ENCODE results near the gene PLEK2.
A peak's percentile ranks its signal among the peaks of the same experiment; 100 is the strongest.

The PLEK2 gene

GRCh38 chr14:67385120-67385519 lies 26.8 kb downstream of the PLEK2 start:
- peak; percentile 67 for DNase-seq (ENCODE audit: low read depth)
- no peak for TF ChIP-seq CTCF (IDR thresholded peaks at IDR 0.05; ENCODE audit: insufficient read depth, low read depth, low read length, missing control alignments)
- no peak overlapping the region for H3K4me3 ChIP-seq (ENCODE audit: low read length)

GRCh38 chr14:67377916-67378315 lies 34.0 kb downstream of the PLEK2 start:
- no peak overlapping the region for H3K4me3 ChIP-seq (ENCODE audit: low read length)
- TF ChIP-seq CTCF (IDR thresholded peaks at IDR 0.05; ENCODE audit: insufficient read depth, low read depth, low read length, missing control alignments) = no peak
- DNase-seq (ENCODE audit: low read depth) = no peak

- no peak overlapping the region for H3K4me3 ChIP-seq (ENCODE audit: low read length)
- no peak for TF ChIP-seq CTCF (IDR thresholded peaks at IDR 0.05; ENCODE audit: insufficient read depth, low read depth, low read length, missing control alignments)
- no peak for DNase-seq (ENCODE audit: low read depth)
Observed at GRCh38 chr14:67373347-67373746, 38.6 kb downstream of the PLEK2 start.

GRCh38 chr14:67372833-67373232 lies 39.1 kb downstream of the PLEK2 start:
- no peak for TF ChIP-seq CTCF (IDR thresholded peaks at IDR 0.05; ENCODE audit: insufficient read depth, low read depth, low read length, missing control alignments)
- DNase-seq (ENCODE audit: low read depth) = no peak
- H3K4me3 ChIP-seq (ENCODE audit: low read length) = no peak overlapping the region

- TF ChIP-seq CTCF (IDR thresholded peaks at IDR 0.05; ENCODE audit: insufficient read depth, low read depth, low read length, missing control alignments) = no peak
- no peak overlapping the region for H3K4me3 ChIP-seq (ENCODE audit: low read length)
- DNase-seq (ENCODE audit: low read depth) = no peak
Observed at GRCh38 chr14:67371247-67372148, 40.5 kb downstream of the PLEK2 start.

- TF ChIP-seq CTCF (IDR thresholded peaks at IDR 0.05; ENCODE audit: insufficient read depth, low read depth, low read length, missing control alignments) = no peak
- H3K4me3 ChIP-seq (ENCODE audit: low read length) = no peak overlapping the region
- no peak for DNase-seq (ENCODE audit: low read depth)
Observed at GRCh38 chr14:67370830-67371229, 41.1 kb downstream of the PLEK2 start.

GRCh38 chr14:67365476-67365875 lies 46.5 kb downstream of the PLEK2 start:
- TF ChIP-seq CTCF (IDR thresholded peaks at IDR 0.05; ENCODE audit: insufficient read depth, low read depth, low read length, missing control alignments) = no peak
- H3K4me3 ChIP-seq (ENCODE audit: low read length) = no peak overlapping the region
- no peak for DNase-seq (ENCODE audit: low read depth)
